Mucosa of descending colon (tissue), 3 donors: ENCODE data around the gene ACADVL. TPM values are rescaled to one million over a fixed set of nuclear protein-coding genes. Genes with fewer than 3 reads are reported as not detected.

Experiments
- ATAC-seq: fragments of 200-7000 bp; cut with Tn5 transposase; one replicate; pipeline ENCODE4 v1.9.1; 2020; ENCODE audit warnings: mild to moderate bottlenecking, moderate library complexity
- DNase-seq, 3 donors: peaks; one replicate each; pipeline ENCODE4 v3.0.0-alpha.2; 2020
- H3K36me3 ChIP-seq: fragments of 200-600 bp; one replicate; pipeline ENCODE4 v1.8.0; 2021; ENCODE audit warnings: low read depth, mild to moderate bottlenecking
- H3K4me1 ChIP-seq: fragments of 200-600 bp; one replicate; pipeline ENCODE4 v1.8.0; 2021; ENCODE audit warnings: low read depth, mild to moderate bottlenecking
- H3K4me3 ChIP-seq: fragments of 200-600 bp; one replicate; pipeline ENCODE4 v1.8.0; 2021; ENCODE audit warnings: mild to moderate bottlenecking
- H3K9me3 ChIP-seq: fragments of 200-600 bp; one replicate; pipeline ENCODE4 v1.8.0; 2021; ENCODE audit warnings: mild to moderate bottlenecking
- intact Hi-C, 2 donors: fragments of 100-400 bp; cut with DNase I in 1 of 2; cut with micrococcal nuclease in 1 of 2; formaldehyde crosslinking; loops; one replicate each; pipeline versions ENCODE4 v1.11.0 to v1.11.1; 2022; cut with DNase I, micrococcal nuclease
- total RNA-seq, 3 donors: library from RNA; stranded (reverse); fragmentation: NEBNext Ultra II Directional in 2 of 3; extraction: Animal tissue kit (Norgen Biotek cat#: 25700) in 2 of 3; gene quantifications; one replicate each; pipeline versions ENCODE4 v1.2.1 to v1.2.4, GENCODE V29; 2021 to 2023
- TF ChIP-seq, protein P1 (sequence below): fragments of 200-600 bp; IDR thresholded peaks from one replicate; pipeline ENCODE4 v1.8.0; 2022; ENCODE audit warnings: antibody characterized with exemption, mild to moderate bottlenecking
- donor health status: DM: no; HTN: no; CAD: no; lungs with moderate emphysema.
- donor health status: DM: no; HTN: no; CAD: no.
- donor health status: DM: no; HTN: yes; CAD: no.

ACADVL gene
- total RNA-seq, 3 donors from 2014 or later: 729 to 1,007 (median 804) TPM

DNA sequence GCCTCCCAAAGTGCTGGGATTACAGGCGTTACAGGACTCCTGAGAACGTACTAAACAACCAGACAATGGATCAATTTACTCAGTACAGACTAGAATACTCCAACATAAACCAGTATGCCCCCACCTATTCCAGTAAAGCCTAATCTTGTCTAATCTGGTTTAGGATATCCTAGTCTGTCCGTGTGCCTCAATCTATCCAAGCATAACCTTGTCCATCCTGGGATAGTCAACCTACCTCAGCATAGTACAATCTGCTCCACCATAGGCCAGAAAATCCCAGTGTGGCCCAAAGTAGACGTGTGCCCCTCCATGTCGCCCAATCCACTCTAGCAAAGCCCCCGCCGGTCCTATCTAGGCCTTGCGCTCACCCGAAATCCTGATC, 14.0 kb downstream of the ACADVL start:
- ATAC-seq: peak; percentile 7
- DNase-seq: no peak
- Histone ChIP-seq H3K9me3 (no peaks in the 10 kb centered on the region), H3K36me3 (peaks cover 4% of the 10 kb centered on the region), H3K4me1 (peaks cover 31% of the 10 kb centered on the region), H3K4me3 (peak overlapping the region; percentile 52)
- intact Hi-C loops: no loop called here
- TF ChIP-seq, protein P1, sequence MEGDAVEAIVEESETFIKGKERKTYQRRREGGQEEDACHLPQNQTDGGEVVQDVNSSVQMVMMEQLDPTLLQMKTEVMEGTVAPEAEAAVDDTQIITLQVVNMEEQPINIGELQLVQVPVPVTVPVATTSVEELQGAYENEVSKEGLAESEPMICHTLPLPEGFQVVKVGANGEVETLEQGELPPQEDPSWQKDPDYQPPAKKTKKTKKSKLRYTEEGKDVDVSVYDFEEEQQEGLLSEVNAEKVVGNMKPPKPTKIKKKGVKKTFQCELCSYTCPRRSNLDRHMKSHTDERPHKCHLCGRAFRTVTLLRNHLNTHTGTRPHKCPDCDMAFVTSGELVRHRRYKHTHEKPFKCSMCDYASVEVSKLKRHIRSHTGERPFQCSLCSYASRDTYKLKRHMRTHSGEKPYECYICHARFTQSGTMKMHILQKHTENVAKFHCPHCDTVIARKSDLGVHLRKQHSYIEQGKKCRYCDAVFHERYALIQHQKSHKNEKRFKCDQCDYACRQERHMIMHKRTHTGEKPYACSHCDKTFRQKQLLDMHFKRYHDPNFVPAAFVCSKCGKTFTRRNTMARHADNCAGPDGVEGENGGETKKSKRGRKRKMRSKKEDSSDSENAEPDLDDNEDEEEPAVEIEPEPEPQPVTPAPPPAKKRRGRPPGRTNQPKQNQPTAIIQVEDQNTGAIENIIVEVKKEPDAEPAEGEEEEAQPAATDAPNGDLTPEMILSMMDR: no peak

DNA sequence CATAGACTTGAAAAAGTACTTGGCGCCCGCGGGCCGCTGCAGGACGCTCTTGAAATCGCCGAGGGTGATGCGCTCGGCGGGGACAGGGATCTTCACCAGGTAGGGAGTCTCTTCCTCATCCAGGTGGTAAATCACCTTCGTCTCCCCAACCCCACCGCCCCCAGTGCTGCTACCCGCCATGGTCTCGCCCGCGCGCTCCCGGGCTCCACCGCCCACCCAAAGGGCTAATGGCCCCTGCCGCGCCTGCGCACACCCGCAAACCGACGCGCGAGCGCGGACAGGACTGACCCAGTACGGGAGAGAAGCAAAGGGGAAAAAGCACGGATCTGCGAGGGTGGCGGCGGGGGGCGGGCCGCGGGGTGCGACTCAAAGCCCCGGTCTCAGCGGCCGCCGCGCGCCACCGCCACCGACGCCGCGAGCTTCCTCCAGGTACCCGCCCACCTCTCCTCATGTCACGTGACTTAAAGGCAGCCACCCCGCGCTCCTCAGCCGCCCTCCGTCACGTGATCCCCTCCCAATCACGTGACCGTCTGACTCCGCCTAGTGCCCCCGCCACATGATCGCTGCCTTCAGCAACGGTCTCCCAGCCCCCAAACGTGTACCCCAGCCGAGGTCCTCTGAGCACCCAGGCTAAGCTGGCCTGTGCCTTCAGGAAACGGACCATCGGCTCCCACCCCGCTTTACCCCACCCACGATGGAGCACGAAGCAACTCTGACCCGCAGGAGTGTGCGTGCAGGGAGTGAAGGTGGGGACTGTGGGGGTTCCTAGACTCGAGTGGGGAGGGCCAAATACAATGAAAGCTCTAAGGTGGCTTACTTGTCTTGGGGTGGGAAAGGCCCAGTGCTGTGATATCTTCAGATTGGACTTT, 14.6 kb downstream of the ACADVL start, which contains the start of gene DVL2:
Gene DVL2 (minus strand): TSS at position 435 of the 869 bp plus-strand sequence. CDS start 255 bp downstream, at position 180.
- TF ChIP-seq, protein P1: no peak
- H3K4me1 ChIP-seq: peaks cover 31% of the 10 kb centered on the region
- peak; percentile 70 for ATAC-seq
- intact Hi-C loops: no loop called here
- H3K36me3 ChIP-seq: no peaks in the 10 kb centered on the region
- H3K4me3 ChIP-seq: peak within 1 kb of the TSS; percentile 52
- peak; percentile 96 to 98 (median 97) for DNase-seq
- no peaks in the 10 kb centered on the region for H3K9me3 ChIP-seq

DNA sequence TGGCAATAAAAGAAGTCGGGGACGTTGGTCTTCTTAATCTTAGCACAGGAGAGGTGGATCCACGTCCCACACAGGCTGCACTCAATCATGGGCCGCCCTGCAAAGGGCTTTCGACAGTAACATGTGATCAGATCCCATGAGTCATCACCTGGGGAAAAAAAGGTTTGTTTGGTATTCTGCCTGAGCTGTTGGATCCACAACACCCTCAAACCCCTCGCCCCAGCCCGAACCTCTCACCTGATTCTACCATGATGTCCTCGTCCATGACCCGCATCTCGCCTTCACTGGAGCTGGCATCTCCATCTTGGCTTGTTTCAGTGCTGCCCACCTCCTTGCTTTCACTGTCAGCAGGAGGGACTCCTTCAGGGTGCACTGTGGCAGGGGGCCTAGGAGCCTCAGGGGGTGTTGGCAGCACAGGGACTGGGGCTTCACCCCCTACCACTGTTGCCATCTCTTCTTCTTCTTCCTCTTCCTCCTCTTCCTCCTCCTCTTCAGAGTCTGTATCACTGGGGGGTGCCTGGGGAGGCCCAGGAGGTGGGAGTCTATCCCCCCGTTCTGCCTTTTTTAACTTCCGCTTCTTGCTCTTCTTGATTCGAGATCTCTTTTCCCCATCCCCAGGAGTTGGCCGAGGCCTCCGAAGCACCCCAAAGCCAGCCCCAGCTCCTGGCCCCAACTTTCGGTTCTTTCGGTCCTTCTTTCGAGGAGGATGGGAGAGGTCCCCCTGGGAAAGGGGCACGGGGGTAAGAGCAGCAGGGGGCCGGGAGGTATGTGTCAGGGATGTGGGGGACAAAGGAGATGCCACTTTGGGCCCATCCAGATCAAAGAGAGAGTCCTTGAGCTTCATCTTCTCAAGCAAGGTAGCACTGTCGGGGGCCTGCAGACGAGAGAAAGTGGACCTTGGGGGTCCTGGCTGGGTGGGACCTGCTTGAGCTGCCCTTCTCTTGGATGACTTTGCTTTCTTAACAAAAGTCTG, 16.2 kb downstream of the ACADVL start:
- TF ChIP-seq, protein P1: no peak
- intact Hi-C loops: no loop called here
- H3K4me3 ChIP-seq: no peak overlapping the region
- H3K4me1 ChIP-seq: peaks cover 44% of the 10 kb centered on the region
- DNase-seq: peak in 1 of 3 donors; percentile 50
- H3K36me3 ChIP-seq: peaks cover 3% of the 10 kb centered on the region
- ATAC-seq: no peak
- H3K9me3 ChIP-seq: no peaks in the 10 kb centered on the region

DNA sequence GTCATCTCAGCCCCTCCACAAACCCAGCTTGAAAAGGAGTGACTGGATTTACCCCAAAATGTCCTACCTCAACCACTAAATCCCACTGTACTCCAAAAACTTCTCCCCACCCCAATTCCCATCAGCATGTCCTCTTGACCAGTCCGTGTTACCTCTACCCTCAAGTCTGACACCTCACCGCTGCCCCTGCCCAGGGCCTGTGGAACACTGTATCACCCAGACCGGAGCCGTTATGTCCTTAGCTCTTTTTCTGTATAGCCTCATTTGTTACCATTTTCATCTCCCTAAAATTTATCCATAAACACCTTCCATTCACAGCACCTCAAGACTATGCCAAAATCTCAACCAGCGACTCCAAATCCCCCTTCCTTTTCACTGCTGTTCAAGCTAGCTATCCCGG, 17.1 kb downstream of the ACADVL start:
- Histone ChIP-seq H3K9me3 (no peaks in the 10 kb centered on the region), H3K4me3 (no peak overlapping the region), H3K36me3 (peaks cover 3% of the 10 kb centered on the region), H3K4me1 (peaks cover 49% of the 10 kb centered on the region)
- no peak for DNase-seq
- intact Hi-C loops: no loop called here
- TF ChIP-seq, protein P1: no peak
- no peak for ATAC-seq

DNA sequence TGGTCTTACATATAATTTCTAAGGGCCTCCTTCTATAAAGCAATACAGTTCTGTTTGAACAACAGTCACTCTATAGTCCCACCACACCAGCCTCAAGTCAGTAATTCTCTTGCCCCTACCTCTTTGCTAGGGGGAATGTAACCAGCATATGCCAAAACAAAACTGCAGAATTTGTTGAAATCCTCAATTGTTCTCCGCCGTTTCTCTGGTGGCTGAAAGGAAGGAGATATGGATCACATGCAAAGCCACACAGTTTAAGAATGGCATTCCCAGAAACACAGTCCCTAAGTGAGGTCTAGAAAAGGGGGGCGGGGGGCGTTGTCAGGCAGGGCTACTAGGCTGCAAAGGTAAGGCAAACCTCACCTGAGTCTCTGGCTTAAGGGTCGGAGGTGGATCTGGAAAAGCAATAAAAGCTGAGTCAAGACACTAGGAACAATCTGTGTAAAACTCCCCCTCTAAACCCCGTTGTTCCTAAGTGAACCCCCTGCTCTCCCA, 17.6 kb downstream of the ACADVL start:
- Histone ChIP-seq H3K36me3 (peaks cover 3% of the 10 kb centered on the region), H3K4me3 (peak overlapping the region; percentile 91), H3K9me3 (no peaks in the 10 kb centered on the region), H3K4me1 (peaks cover 45% of the 10 kb centered on the region)
- ATAC-seq (no peak), DNase-seq (peak in 1 of 3 donors; percentile 53)
- TF ChIP-seq, protein P1: no peak
- intact Hi-C loops: no loop called here
